ENCODE data around the gene DLEU7. TPM values are rescaled to one million over a fixed set of nuclear protein-coding genes. Genes with fewer than 3 reads are reported as not detected.

DLEU7 gene
- total RNA-seq, 1 experiment from 2014 or later = 1.5 TPM

DNA sequence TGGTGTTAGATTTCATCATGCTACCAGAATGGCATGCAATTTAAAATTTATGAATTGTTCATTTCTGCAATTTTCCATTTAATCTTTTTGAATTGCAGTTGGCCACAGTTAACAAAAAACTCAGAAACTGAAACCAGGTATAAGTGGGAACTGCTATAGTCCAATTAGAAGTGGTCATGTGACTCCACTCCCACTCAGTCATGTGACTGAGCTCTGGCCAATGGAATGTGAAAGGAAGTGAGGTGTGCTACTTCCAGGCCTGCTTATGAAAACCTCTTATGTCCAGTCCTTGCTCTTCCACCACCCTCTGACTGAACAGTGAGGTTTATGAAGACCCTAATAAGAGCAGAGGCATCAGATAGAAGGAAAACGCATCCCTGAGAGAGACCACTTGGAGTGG is 47.0 kb downstream of the DLEU7 start:
- no peak overlapping the region for H2BK15ac ChIP-seq (ENCODE audit: low read depth, low read length)
- Mint-ChIP-seq H3K36me3 (ENCODE audit: insufficient read depth in 1 of 3, low read depth in 3 of 3) (peaks cover 0 to 5% (median 4%) of the 10 kb centered on the region in 3 experiments; a peak in 2 of 7 replicates), H3K9me3 (peaks cover 0 to 3% of the 10 kb centered on the region in 2 experiments; a peak in 1 of 5 replicates), H3K4me3 (no peak overlapping the region), H3K27me3 (ENCODE audit: low read depth) (no peaks in the 10 kb centered on the region), H3K27ac (no peak overlapping the region), H3K4me1 (peaks cover 9 to 14% of the 10 kb centered on the region in 2 experiments)
- H4K5ac ChIP-seq (ENCODE audit: insufficient read length, low read depth, low read length) = no peak overlapping the region
- no peak for DNase-seq
- no peak overlapping the region for H2BK12ac ChIP-seq (ENCODE audit: insufficient read length, low read depth, low read length)
- H4K91ac ChIP-seq (ENCODE audit: insufficient read length, low read depth, low read length) = no peak overlapping the region
- H3K23me2 ChIP-seq (ENCODE audit: insufficient read length, low read depth, low read length, poor library complexity, severe bottlenecking) = no peaks in the 10 kb centered on the region
- no peaks in the 10 kb centered on the region for H3K79me1 ChIP-seq (ENCODE audit: insufficient read depth, low read depth, low read length, poor library complexity, severe bottlenecking)
- no peak overlapping the region for H4K8ac ChIP-seq (replicated peaks; ENCODE audit: insufficient read length, low read depth, low read length)
- no peak overlapping the region for H3K4ac ChIP-seq (ENCODE audit: low read depth, low read length)
- no peaks in the 10 kb centered on the region for H4K20me1 ChIP-seq (ENCODE audit: control insufficient read depth, insufficient read depth, insufficient read length)
- WGBS (ENCODE audit: extremely low coverage, insufficient read length, low lambda C conversion rate) = no CpG with 5 or more reads among the region's 1 CpG
- H3K18ac ChIP-seq (ENCODE audit: insufficient read length, low read depth, low read length) = no peak overlapping the region
- H3K23ac ChIP-seq (ENCODE audit: insufficient read length, low read depth, low read length) = no peak overlapping the region
- H3K27me3 ChIP-seq (ENCODE audit: insufficient read depth, low read length) = no peaks in the 10 kb centered on the region
- H3K9ac ChIP-seq (ENCODE audit: extremely low read depth, insufficient read length, low read length) = no peak overlapping the region
- 0 out of 2 replicates have a peak, but pooled peaks cover 1% of the 10 kb centered on the region for H3K79me2 ChIP-seq (ENCODE audit: insufficient read depth, low read length)
- no peaks in the 10 kb centered on the region for H3K4me1 ChIP-seq (ENCODE audit: insufficient read depth, low read length)
- H3K9me3 ChIP-seq (ENCODE audit: control insufficient read depth, low read depth, low read length) = no peaks in the 10 kb centered on the region
- no peak overlapping the region for H2BK120ac ChIP-seq (ENCODE audit: low read depth, low read length, poor library complexity, severe bottlenecking)
- H3K56ac ChIP-seq (ENCODE audit: insufficient read length, low read depth, low read length) = no peak overlapping the region
- H3T11ph ChIP-seq (ENCODE audit: low read length) = no peak overlapping the region
- H3K14ac ChIP-seq (ENCODE audit: insufficient read depth, low read length) = no peak overlapping the region
- TF ChIP-seq, protein P1, sequence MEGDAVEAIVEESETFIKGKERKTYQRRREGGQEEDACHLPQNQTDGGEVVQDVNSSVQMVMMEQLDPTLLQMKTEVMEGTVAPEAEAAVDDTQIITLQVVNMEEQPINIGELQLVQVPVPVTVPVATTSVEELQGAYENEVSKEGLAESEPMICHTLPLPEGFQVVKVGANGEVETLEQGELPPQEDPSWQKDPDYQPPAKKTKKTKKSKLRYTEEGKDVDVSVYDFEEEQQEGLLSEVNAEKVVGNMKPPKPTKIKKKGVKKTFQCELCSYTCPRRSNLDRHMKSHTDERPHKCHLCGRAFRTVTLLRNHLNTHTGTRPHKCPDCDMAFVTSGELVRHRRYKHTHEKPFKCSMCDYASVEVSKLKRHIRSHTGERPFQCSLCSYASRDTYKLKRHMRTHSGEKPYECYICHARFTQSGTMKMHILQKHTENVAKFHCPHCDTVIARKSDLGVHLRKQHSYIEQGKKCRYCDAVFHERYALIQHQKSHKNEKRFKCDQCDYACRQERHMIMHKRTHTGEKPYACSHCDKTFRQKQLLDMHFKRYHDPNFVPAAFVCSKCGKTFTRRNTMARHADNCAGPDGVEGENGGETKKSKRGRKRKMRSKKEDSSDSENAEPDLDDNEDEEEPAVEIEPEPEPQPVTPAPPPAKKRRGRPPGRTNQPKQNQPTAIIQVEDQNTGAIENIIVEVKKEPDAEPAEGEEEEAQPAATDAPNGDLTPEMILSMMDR (conservative IDR thresholded peaks at IDR 0.05) = no peak
- no peak overlapping the region for H3K27ac ChIP-seq (ENCODE audit: insufficient read length, low read depth, low read length)
- no peak overlapping the region for H2AFZ ChIP-seq (ENCODE audit: low read length)
- no peak overlapping the region for H2BK5ac ChIP-seq (ENCODE audit: insufficient read length, low read length)
- no peak overlapping the region for H2AK5ac ChIP-seq (ENCODE audit: insufficient read length, low read length)
- H2BK20ac ChIP-seq (ENCODE audit: low read depth, low read length, poor library complexity, severe bottlenecking) = no peak overlapping the region
- no peak overlapping the region for H3K4me2 ChIP-seq (ENCODE audit: insufficient read depth, insufficient read length, low read length)

Data from H9 (cell line).